Cardiac muscle cell (in vitro differentiated cells and primary cell): ENCODE results near the gene MAPK7. TPM values are rescaled to one million over a fixed set of nuclear protein-coding genes. Genes with fewer than 3 reads are reported as not detected.
A peak's percentile ranks its signal among the peaks of the same experiment; 100 is the strongest.

ENCODE experiments used
- DNase-seq, 2 donors: peaks; one replicate each; pipeline versions ENCODE4 v3.0.0 to v3.0.0-alpha.2; 2010 to 2017; ENCODE audit warnings: low read depth in 1 of 2, low spot score in 1 of 2
- H3K27ac ChIP-seq: fragments of 200-600 bp; sonication (generic); 2 replicates; pipeline ENCODE4 v1.5.1; 2016
- H3K27me3 ChIP-seq: fragments of 200-600 bp; sonication (generic); 2 replicates; pipeline ENCODE4 v1.6.0; 2016; ENCODE audit warnings: control low read depth
- H3K36me3 ChIP-seq: fragments of 200-600 bp; sonication (generic); 2 replicates; pipeline ENCODE4 v1.5.1; 2016; ENCODE audit warnings: control low read depth
- H3K4me1 ChIP-seq: fragments of 200-600 bp; sonication (generic); 2 replicates; pipeline ENCODE4 v1.8.1; 2017; ENCODE audit warnings: low read depth, mild to moderate bottlenecking, mixed run types
- H3K4me3 ChIP-seq: fragments of 200-600 bp; sonication (generic); 2 replicates; pipeline ENCODE4 v1.5.1; 2016; ENCODE audit warnings: mild to moderate bottlenecking
- H3K9me3 ChIP-seq: fragments of 200-600 bp; sonication (generic); 2 replicates; pipeline ENCODE4 v1.5.1; 2017; ENCODE audit warnings: low read depth, mild to moderate bottlenecking, control low read depth
- CTCF ChIP-seq: IDR thresholded peaks from 2 replicates; pipeline ENCODE4 v1.5.1; 2012; ENCODE audit warnings: low read depth, mild to moderate bottlenecking, low read length
- polyA plus RNA-seq: library from polyadenylated mRNA; unstranded; fragments of >200 nt; fragmentation: Nextera tagmentation; extraction: Ambion mirVana; gene quantifications from 2 replicates; pipeline ENCODE4 v1.2.1, GENCODE V29; 2016
- total RNA-seq: library from RNA; depleted of rRNA; stranded (reverse); fragments of >200 nt; gene quantifications from 2 replicates; pipeline ENCODE4 v1.2.3, GENCODE V29; 2016

MAPK7 gene
- total and polyA plus RNA-seq, 2 experiments from 2014 or later: 27.1 to 33.0 TPM

- no peak overlapping the region for H3K27ac ChIP-seq
- no peak for TF ChIP-seq CTCF
- no peaks in the 10 kb centered on the region for H3K4me1 ChIP-seq
- H3K36me3 ChIP-seq: no peaks in the 10 kb centered on the region
- DNase-seq: no peak
- no peak overlapping the region for H3K4me3 ChIP-seq
- H3K9me3 ChIP-seq: no peaks in the 10 kb centered on the region
- H3K27me3 ChIP-seq: no peaks in the 10 kb centered on the region
Observed at GRCh38 chr17:19357761-19358160, 20.5 kb upstream of the MAPK7 start.

GRCh38 chr17:19359151-19359550, 19.1 kb upstream of the MAPK7 start:
- DNase-seq: no peak
- Histone ChIP-seq H3K4me3 (no peak overlapping the region), H3K36me3 (no peaks in the 10 kb centered on the region), H3K9me3 (no peaks in the 10 kb centered on the region), H3K27ac (no peak overlapping the region), H3K4me1 (no peaks in the 10 kb centered on the region), H3K27me3 (no peaks in the 10 kb centered on the region)
- no peak for TF ChIP-seq CTCF

GRCh38 chr17:19359856-19360255, 18.4 kb upstream of the MAPK7 start:
- Histone ChIP-seq H3K27ac (no peak overlapping the region), H3K27me3 (no peaks in the 10 kb centered on the region)
- DNase-seq: no peak

GRCh38 chr17:19360772-19361171, 17.5 kb upstream of the MAPK7 start:
- no peak for TF ChIP-seq CTCF
- Histone ChIP-seq H3K9me3 (no peaks in the 10 kb centered on the region), H3K36me3 (no peaks in the 10 kb centered on the region), H3K27me3 (no peaks in the 10 kb centered on the region), H3K4me3 (no peak overlapping the region), H3K27ac (no peak overlapping the region), H3K4me1 (peaks cover 9% of the 10 kb centered on the region)
- no peak for DNase-seq

More at GRCh38 chr17:19359856-19360255, 18.4 kb upstream of the MAPK7 start:
- Histone ChIP-seq H3K9me3 (no peaks in the 10 kb centered on the region), H3K4me3 (no peak overlapping the region), H3K4me1 (peaks cover 2% of the 10 kb centered on the region), H3K36me3 (no peaks in the 10 kb centered on the region)
- TF ChIP-seq CTCF: no peak

GRCh38 chr17:19361326-19361725, 17.0 kb upstream of the MAPK7 start:
- Histone ChIP-seq H3K4me1 (peaks cover 9% of the 10 kb centered on the region), H3K4me3 (no peak overlapping the region), H3K36me3 (no peaks in the 10 kb centered on the region), H3K27me3 (no peaks in the 10 kb centered on the region), H3K27ac (no peak overlapping the region), H3K9me3 (no peaks in the 10 kb centered on the region)
- DNase-seq: no peak
- no peak for TF ChIP-seq CTCF

- no peaks in the 10 kb centered on the region for H3K27me3 ChIP-seq
- peaks cover 9% of the 10 kb centered on the region for H3K4me1 ChIP-seq
- TF ChIP-seq CTCF: no peak
- H3K4me3 ChIP-seq: peak overlapping the region; percentile 66
- H3K36me3 ChIP-seq: no peaks in the 10 kb centered on the region
- peak overlapping the region; percentile 58 for H3K27ac ChIP-seq
- H3K9me3 ChIP-seq: no peaks in the 10 kb centered on the region
- no peak for DNase-seq
Observed at GRCh38 chr17:19361944-19362276, 16.4 kb upstream of the MAPK7 start.
